Endodermal cell (in vitro differentiated cells): ENCODE measurements around the gene DPH7. TPM values are rescaled to one million over a fixed set of nuclear protein-coding genes. Genes with fewer than 3 reads are reported as not detected.

Experiments used
- DNase-seq: peaks from one replicate; pipeline ENCODE4 v3.0.0-alpha.2; 2017
- H3K27ac ChIP-seq: 2 replicates; pipeline ENCODE4 v1.5.1; 2013; ENCODE audit warnings: mild to moderate bottlenecking, low read depth, low read length, moderate library complexity
- H3K27me3 ChIP-seq: 2 replicates; pipeline ENCODE4 v1.6.1; 2013; ENCODE audit warnings: mild to moderate bottlenecking, low read length, moderate library complexity; ENCODE audit not compliant: insufficient read depth, control insufficient read depth, poor library complexity, severe bottlenecking
- H3K36me3 ChIP-seq: 2 replicates; pipeline ENCODE4 v1.7.0; 2013; ENCODE audit warnings: mild to moderate bottlenecking, low read length, moderate library complexity; ENCODE audit not compliant: control insufficient read depth, insufficient read depth
- H3K4me1 ChIP-seq: one replicate; pipeline ENCODE4 v1.7.0; 2013; ENCODE audit warnings: low read length; ENCODE audit not compliant: control insufficient read depth, insufficient read depth
- H3K4me3 ChIP-seq: 2 replicates; pipeline ENCODE4 v1.5.1; 2013; ENCODE audit warnings: mild to moderate bottlenecking, low read length, moderate library complexity
- H3K9ac ChIP-seq: 2 replicates; pipeline ENCODE4 v1.6.1; 2013; ENCODE audit warnings: mild to moderate bottlenecking, low read length, moderate library complexity; ENCODE audit not compliant: poor library complexity, severe bottlenecking; ENCODE audit errors: extremely low read depth
- H3K9me3 ChIP-seq: 2 replicates; pipeline ENCODE4 v1.6.1; 2013; ENCODE audit warnings: mild to moderate bottlenecking, low read length, moderate library complexity; ENCODE audit not compliant: control insufficient read depth
- H3K27ac Mint-ChIP-seq: 2 replicates; pipeline ENCODE4 v1.8.0; 2020; ENCODE audit warnings: mixed read lengths
- H3K27me3 Mint-ChIP-seq: 2 replicates; pipeline ENCODE4 v1.8.0; 2021; ENCODE audit warnings: mild to moderate bottlenecking, mixed read lengths; ENCODE audit not compliant: insufficient read depth
- H3K36me3 Mint-ChIP-seq: 2 replicates; pipeline ENCODE4 v1.8.0; 2020; ENCODE audit warnings: low read depth, mixed read lengths
- H3K4me1 Mint-ChIP-seq: 2 replicates; pipeline ENCODE4 v1.8.0; 2020; ENCODE audit warnings: mixed read lengths
- H3K4me3 Mint-ChIP-seq: 2 replicates; pipeline ENCODE4 v1.8.0; 2020; ENCODE audit warnings: mild to moderate bottlenecking, moderate library complexity, mixed read lengths
- H3K9me3 Mint-ChIP-seq: 2 replicates; pipeline ENCODE4 v1.8.0; 2020; ENCODE audit warnings: mild to moderate bottlenecking, mixed read lengths
- CTCF ChIP-seq: fragments of 200-600 bp; sonication (generic); conservative IDR thresholded peaks from 2 replicates; pipeline ENCODE4 v1.5.0; 2021; ENCODE audit warnings: antibody characterized with exemption, mild to moderate bottlenecking
- WGBS, 2 experiments: methylation state at CpG; one replicate each; pipeline versions ENCODE4 v1.1.5 to v1.1.7; 2013; ENCODE audit warnings: missing lambda C conversion rate in 2 of 2, mixed read lengths in 1 of 2; ENCODE audit not compliant: insufficient coverage in 1 of 2, insufficient read length in 1 of 2; 5-methylcytosine and 5-hydroxymethylcytosine counted together
- total RNA-seq, 2 donors: library from RNA; stranded (reverse); fragmentation: NEBNext Ultra II Directional in 1 of 2; extraction: Animal tissue kit (Norgen Biotek cat#: 25700) in 1 of 2; gene quantifications; 2 replicates in 1 of 2; 3 replicates in 1 of 2; pipeline ENCODE4 v1.2.1, GENCODE V29; 2021

Gene DPH7
- total RNA-seq, 2 donors from 2014 or later, result 48.9 to 50.4 TPM

GRCh38 chr9:137607141-137607857 is 28.6 kb upstream of the DPH7 start:
- H3K4me1 Mint-ChIP-seq, result peaks cover 27% of the 10 kb centered on the region
- Histone ChIP-seq H3K4me3 (peak overlapping the region; percentile 77), H3K36me3 (no peaks in the 10 kb centered on the region), H3K27me3 (no peaks in the 10 kb centered on the region), H3K27ac (no peak overlapping the region), H3K4me1 (no peaks in the 10 kb centered on the region), H3K9me3 (no peaks in the 10 kb centered on the region), H3K9ac (no peak overlapping the region)
- no peak for DNase-seq
- WGBS, 2 experiments, result 89 to 91% methylated on average over 9 to 17 of the region's 17 CpGs
- H3K36me3 Mint-ChIP-seq, result no peaks in the 10 kb centered on the region
- H3K4me3 Mint-ChIP-seq, result peak overlapping the region; percentile 62
- H3K9me3 Mint-ChIP-seq, result no peaks in the 10 kb centered on the region
- no peak overlapping the region for H3K27ac Mint-ChIP-seq
- no peak for TF ChIP-seq CTCF
- peaks cover 6% of the 10 kb centered on the region for H3K27me3 Mint-ChIP-seq

- no peaks in the 10 kb centered on the region for H3K36me3 ChIP-seq
- WGBS, 2 experiments, result 73 to 88% methylated on average over 3 to 13 of the region's 13 CpGs
- Mint-ChIP-seq H3K27me3 (peaks cover 6% of the 10 kb centered on the region), H3K36me3 (no peaks in the 10 kb centered on the region), H3K27ac (no peak overlapping the region), H3K4me3 (peak overlapping the region; percentile 62), H3K9me3 (no peaks in the 10 kb centered on the region), H3K4me1 (peaks cover 27% of the 10 kb centered on the region)
- H3K9ac ChIP-seq, result no peak overlapping the region
- H3K9me3 ChIP-seq, result no peaks in the 10 kb centered on the region
- no peak for TF ChIP-seq CTCF
- H3K27ac ChIP-seq, result no peak overlapping the region
- DNase-seq, result peak; percentile 57
- peak overlapping the region; percentile 77 for H3K4me3 ChIP-seq
- H3K27me3 ChIP-seq, result no peaks in the 10 kb centered on the region
- H3K4me1 ChIP-seq, result no peaks in the 10 kb centered on the region
These were observed 28.0 kb upstream of the DPH7 start for GRCh38 chr9:137606734-137607138.

- DNase-seq, result no peak
- no peak for TF ChIP-seq CTCF
- H3K27me3 ChIP-seq, result no peaks in the 10 kb centered on the region
- H3K27ac ChIP-seq, result no peak overlapping the region
- no peaks in the 10 kb centered on the region for H3K36me3 ChIP-seq
- peak overlapping the region; percentile 47 for H3K9ac ChIP-seq
- Mint-ChIP-seq H3K4me3 (peak overlapping the region; percentile 62), H3K36me3 (no peaks in the 10 kb centered on the region), H3K4me1 (peaks cover 22% of the 10 kb centered on the region), H3K27me3 (peaks cover 6% of the 10 kb centered on the region), H3K27ac (no peak overlapping the region), H3K9me3 (no peaks in the 10 kb centered on the region)
- 8 to 61% methylated on average over 9 to 57 of the region's 57 CpGs for WGBS, 2 experiments
- no peaks in the 10 kb centered on the region for H3K4me1 ChIP-seq
- no peaks in the 10 kb centered on the region for H3K9me3 ChIP-seq
- H3K4me3 ChIP-seq, result peak overlapping the region; percentile 77
These were observed 27.4 kb upstream of the DPH7 start for GRCh38 chr9:137606005-137606621.
